GDM1 (cell line): ENCODE data around the gene TMEM123.
A peak's percentile ranks its signal among the peaks of the same experiment; 100 is the strongest.

Experiments
- DNase-seq: peaks from one replicate; lab custom pipeline; 2025; lab: John Stamatoyannopoulos, UW

Gene TMEM123

GRCh38 chr11:102471474-102471873, 18.9 kb upstream of the TMEM123 start:
- no peak for DNase-seq

- no peak for DNase-seq
Observed at GRCh38 chr11:102470251-102470650, 17.7 kb upstream of the TMEM123 start.

- DNase-seq = no peak
Observed at GRCh38 chr11:102469196-102469821, 16.7 kb upstream of the TMEM123 start.

- DNase-seq = no peak
Observed at GRCh38 chr11:102468616-102469195, 16.1 kb upstream of the TMEM123 start.

- DNase-seq = no peak
Observed at GRCh38 chr11:102467853-102468580, 15.5 kb upstream of the TMEM123 start.

GRCh38 chr11:102467080-102467708, 14.6 kb upstream of the TMEM123 start:
- DNase-seq = no peak

- no peak for DNase-seq
Observed at GRCh38 chr11:102465696-102466095, 13.1 kb upstream of the TMEM123 start.

- DNase-seq = no peak
Observed at GRCh38 chr11:102464859-102465500, 12.4 kb upstream of the TMEM123 start.

GRCh38 chr11:102464037-102464436, 11.5 kb upstream of the TMEM123 start:
- DNase-seq = no peak

- no peak for DNase-seq
Observed at GRCh38 chr11:102462610-102463009, 10.0 kb upstream of the TMEM123 start.

- DNase-seq = no peak
Observed at GRCh38 chr11:102459393-102459792, 6.8 kb upstream of the TMEM123 start.

GRCh38 chr11:102458548-102458947, 6.0 kb upstream of the TMEM123 start:
- DNase-seq = no peak

- DNase-seq = no peak
Observed at GRCh38 chr11:102457865-102458264, 5.3 kb upstream of the TMEM123 start.

GRCh38 chr11:102457056-102457677, 4.6 kb upstream of the TMEM123 start:
- DNase-seq = no peak

- no peak for DNase-seq
Observed at GRCh38 chr11:102456381-102456780, 3.8 kb upstream of the TMEM123 start.

- DNase-seq = no peak
Observed at GRCh38 chr11:102453921-102454320, 1.4 kb upstream of the TMEM123 start.

- no peak for DNase-seq
Observed at GRCh38 chr11:102453302-102453695, 734 bp upstream of the TMEM123 start.

GRCh38 chr11:102451681-102452460, 694 bp downstream of the TMEM123 start:
- peak; percentile 56 for DNase-seq

GRCh38 chr11:102451041-102451680, 1.4 kb downstream of the TMEM123 start:
- no peak for DNase-seq
